WTC11 (cell line): ENCODE data around the gene NAB2.

Experiments used
- CREB1 ChIP-seq: sonication (generic); formaldehyde crosslinking; IDR thresholded peaks from 2 replicates; pipeline ENCODE4 v1.8.0; 2023; ENCODE audit warnings: mild to moderate bottlenecking, missing genetic modification reagents
- JUN ChIP-seq: sonication (generic); formaldehyde crosslinking; IDR thresholded peaks from 2 replicates; pipeline ENCODE4 v1.8.0; 2023; ENCODE audit warnings: mild to moderate bottlenecking, missing genetic modification reagents
- NFYB ChIP-seq: sonication (generic); formaldehyde crosslinking; conservative IDR thresholded peaks from 2 replicates; pipeline ENCODE4 v1.8.0; 2022; ENCODE audit warnings: low read depth, missing genetic modification reagents
- RELA ChIP-seq: sonication (generic); formaldehyde crosslinking; IDR thresholded peaks from 2 replicates; pipeline ENCODE4 v1.8.1; 2022; ENCODE audit warnings: missing genetic modification reagents, mild to moderate bottlenecking, borderline replicate concordance
- TCF7 ChIP-seq: sonication (generic); formaldehyde crosslinking; IDR thresholded peaks from 2 replicates; pipeline ENCODE4 v1.8.0; 2022; ENCODE audit warnings: mild to moderate bottlenecking, low read depth, missing genetic modification reagents, moderate library complexity
- TF ChIP-seq, protein P1 (sequence below): sonication (generic); formaldehyde crosslinking; IDR thresholded peaks from 2 replicates; pipeline ENCODE4 v1.8.1; 2022; ENCODE audit warnings: low read depth, mild to moderate bottlenecking, moderate library complexity, missing genetic modification reagents, borderline replicate concordance
- TF ChIP-seq, protein P2 (sequence below): fragments of 200-600 bp; IDR thresholded peaks from 2 replicates; pipeline ENCODE4 v1.8.0; 2022; ENCODE audit warnings: antibody characterized with exemption
- TF ChIP-seq, protein P3 (sequence below): sonication (generic); formaldehyde crosslinking; IDR thresholded peaks from 2 replicates; pipeline ENCODE4 v1.8.1; 2023; ENCODE audit warnings: mild to moderate bottlenecking, missing genetic modification reagents, moderate library complexity
- TF ChIP-seq, protein P4 (sequence below): sonication (generic); formaldehyde crosslinking; IDR thresholded peaks from 2 replicates; pipeline ENCODE4 v1.8.0; 2022; ENCODE audit warnings: mild to moderate bottlenecking, missing genetic modification reagents

DNA sequence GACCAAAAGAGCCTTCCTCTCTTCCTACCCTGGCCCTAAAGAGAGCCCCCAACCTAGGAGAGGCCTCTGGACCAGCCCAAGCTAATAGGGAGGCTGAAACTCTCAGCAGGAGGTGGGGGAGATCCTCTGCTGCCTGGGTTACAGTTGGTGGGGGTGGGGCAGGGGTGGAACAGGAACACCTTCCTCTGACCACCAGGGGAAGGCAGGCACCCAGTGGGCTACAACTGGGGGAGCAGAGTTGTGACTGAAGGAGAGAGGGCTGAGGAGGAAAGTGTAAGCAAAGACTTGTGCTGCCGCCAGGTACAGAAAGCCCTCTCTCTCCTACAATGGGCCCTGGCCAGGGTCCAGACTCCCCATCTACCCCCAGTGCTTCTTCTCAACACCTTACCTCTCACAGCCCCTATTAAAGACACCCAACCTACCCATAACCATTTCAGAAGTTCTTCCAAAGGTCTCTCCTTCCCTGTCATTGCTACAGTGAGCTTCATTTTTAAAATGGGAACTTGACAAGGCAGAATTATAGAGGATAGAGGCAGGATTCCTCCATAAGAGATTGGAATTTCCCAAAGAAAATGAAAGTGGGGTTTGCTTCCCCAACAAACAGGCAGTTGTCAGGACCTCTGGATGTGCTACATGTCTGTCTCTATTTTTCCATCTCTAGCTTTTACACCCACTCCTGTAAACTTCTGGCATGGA lies 40.3 kb upstream of the NAB2 start:
- no peak for TF ChIP-seq TCF7 (CRISPR knock-in tag)
- TF ChIP-seq, protein P1, sequence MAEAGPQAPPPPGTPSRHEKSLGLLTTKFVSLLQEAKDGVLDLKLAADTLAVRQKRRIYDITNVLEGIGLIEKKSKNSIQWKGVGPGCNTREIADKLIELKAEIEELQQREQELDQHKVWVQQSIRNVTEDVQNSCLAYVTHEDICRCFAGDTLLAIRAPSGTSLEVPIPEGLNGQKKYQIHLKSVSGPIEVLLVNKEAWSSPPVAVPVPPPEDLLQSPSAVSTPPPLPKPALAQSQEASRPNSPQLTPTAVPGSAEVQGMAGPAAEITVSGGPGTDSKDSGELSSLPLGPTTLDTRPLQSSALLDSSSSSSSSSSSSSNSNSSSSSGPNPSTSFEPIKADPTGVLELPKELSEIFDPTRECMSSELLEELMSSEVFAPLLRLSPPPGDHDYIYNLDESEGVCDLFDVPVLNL: no peak
- TF ChIP-seq, protein P2, sequence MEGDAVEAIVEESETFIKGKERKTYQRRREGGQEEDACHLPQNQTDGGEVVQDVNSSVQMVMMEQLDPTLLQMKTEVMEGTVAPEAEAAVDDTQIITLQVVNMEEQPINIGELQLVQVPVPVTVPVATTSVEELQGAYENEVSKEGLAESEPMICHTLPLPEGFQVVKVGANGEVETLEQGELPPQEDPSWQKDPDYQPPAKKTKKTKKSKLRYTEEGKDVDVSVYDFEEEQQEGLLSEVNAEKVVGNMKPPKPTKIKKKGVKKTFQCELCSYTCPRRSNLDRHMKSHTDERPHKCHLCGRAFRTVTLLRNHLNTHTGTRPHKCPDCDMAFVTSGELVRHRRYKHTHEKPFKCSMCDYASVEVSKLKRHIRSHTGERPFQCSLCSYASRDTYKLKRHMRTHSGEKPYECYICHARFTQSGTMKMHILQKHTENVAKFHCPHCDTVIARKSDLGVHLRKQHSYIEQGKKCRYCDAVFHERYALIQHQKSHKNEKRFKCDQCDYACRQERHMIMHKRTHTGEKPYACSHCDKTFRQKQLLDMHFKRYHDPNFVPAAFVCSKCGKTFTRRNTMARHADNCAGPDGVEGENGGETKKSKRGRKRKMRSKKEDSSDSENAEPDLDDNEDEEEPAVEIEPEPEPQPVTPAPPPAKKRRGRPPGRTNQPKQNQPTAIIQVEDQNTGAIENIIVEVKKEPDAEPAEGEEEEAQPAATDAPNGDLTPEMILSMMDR: no peak
- TF ChIP-seq, protein P3, sequence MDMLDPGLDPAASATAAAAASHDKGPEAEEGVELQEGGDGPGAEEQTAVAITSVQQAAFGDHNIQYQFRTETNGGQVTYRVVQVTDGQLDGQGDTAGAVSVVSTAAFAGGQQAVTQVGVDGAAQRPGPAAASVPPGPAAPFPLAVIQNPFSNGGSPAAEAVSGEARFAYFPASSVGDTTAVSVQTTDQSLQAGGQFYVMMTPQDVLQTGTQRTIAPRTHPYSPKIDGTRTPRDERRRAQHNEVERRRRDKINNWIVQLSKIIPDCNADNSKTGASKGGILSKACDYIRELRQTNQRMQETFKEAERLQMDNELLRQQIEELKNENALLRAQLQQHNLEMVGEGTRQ: no peak
- no peak for TF ChIP-seq JUN (CRISPR knock-in tag)
- TF ChIP-seq, protein P4, sequence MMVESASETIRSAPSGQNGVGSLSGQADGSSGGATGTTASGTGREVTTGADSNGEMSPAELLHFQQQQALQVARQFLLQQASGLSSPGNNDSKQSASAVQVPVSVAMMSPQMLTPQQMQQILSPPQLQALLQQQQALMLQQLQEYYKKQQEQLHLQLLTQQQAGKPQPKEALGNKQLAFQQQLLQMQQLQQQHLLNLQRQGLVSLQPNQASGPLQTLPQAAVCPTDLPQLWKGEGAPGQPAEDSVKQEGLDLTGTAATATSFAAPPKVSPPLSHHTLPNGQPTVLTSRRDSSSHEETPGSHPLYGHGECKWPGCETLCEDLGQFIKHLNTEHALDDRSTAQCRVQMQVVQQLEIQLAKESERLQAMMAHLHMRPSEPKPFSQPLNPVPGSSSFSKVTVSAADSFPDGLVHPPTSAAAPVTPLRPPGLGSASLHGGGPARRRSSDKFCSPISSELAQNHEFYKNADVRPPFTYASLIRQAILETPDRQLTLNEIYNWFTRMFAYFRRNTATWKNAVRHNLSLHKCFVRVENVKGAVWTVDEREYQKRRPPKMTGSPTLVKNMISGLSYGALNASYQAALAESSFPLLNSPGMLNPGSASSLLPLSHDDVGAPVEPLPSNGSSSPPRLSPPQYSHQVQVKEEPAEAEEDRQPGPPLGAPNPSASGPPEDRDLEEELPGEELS (CRISPR knock-in tag): no peak
- TF ChIP-seq NFYB (CRISPR knock-in tag): no peak
- no peak for TF ChIP-seq CREB1 (CRISPR knock-in tag)
- no peak for TF ChIP-seq RELA (CRISPR knock-in tag)
